ENCODE measurements around the gene ZGRF1.

The ZGRF1 gene

DNA sequence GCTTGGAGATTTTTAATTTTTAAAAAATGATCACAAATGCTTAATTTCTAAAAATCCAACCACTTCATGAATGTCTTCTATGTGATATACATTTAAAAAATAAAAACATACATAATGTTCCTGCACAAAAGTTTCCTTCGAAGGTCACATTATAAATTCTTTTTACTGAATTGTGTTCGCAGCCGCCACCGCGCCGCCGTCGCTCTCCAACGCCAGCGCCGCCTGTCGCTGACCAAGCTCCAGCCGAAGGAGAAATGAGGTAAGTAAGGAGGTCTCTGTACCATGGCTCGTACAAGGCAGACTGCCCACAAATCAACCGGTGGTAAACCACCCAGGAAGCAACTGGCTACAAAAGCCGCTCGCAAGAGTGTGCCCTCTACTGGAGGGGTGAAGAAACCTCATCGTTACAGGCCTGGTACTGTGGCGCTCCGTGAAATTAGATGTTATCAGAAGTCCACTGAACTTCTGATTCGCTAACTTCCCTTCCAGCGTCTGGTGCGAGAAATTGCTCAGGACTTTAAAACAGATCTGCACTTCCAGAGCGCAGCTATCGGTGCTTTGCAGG lies 71.9 kb downstream of the ZGRF1 start:
- no peak for DNase-seq
- TF ChIP-seq EZH2phosphoT487 (IDR thresholded peaks at IDR 0.05; ENCODE audit: low read length) = no peak
- TF ChIP-seq, protein P1, sequence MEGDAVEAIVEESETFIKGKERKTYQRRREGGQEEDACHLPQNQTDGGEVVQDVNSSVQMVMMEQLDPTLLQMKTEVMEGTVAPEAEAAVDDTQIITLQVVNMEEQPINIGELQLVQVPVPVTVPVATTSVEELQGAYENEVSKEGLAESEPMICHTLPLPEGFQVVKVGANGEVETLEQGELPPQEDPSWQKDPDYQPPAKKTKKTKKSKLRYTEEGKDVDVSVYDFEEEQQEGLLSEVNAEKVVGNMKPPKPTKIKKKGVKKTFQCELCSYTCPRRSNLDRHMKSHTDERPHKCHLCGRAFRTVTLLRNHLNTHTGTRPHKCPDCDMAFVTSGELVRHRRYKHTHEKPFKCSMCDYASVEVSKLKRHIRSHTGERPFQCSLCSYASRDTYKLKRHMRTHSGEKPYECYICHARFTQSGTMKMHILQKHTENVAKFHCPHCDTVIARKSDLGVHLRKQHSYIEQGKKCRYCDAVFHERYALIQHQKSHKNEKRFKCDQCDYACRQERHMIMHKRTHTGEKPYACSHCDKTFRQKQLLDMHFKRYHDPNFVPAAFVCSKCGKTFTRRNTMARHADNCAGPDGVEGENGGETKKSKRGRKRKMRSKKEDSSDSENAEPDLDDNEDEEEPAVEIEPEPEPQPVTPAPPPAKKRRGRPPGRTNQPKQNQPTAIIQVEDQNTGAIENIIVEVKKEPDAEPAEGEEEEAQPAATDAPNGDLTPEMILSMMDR (IDR thresholded peaks at IDR 0.05; ENCODE audit: low read length) = no peak
- TF ChIP-seq EZH2 (optimal IDR thresholded peaks at IDR 0.05; ENCODE audit: low read depth, low read length) = no peak
- no peak overlapping the region for H3K4me2 ChIP-seq (ENCODE audit: low read depth, low read length)
- H3K27me3 ChIP-seq (replicated peaks; ENCODE audit: insufficient read depth, low read length) = no peaks in the 10 kb centered on the region
- no peaks in the 10 kb centered on the region for H3K79me2 ChIP-seq (ENCODE audit: low read length)
- H3F3A ChIP-seq (ENCODE audit: insufficient read depth, low read length) = no peaks in the 10 kb centered on the region
- no peaks in the 10 kb centered on the region for H4K20me1 ChIP-seq (ENCODE audit: insufficient read depth, low read length)
- no peaks in the 10 kb centered on the region for H3K36me3 ChIP-seq (replicated peaks; ENCODE audit: insufficient read depth, low read length)
- no peak overlapping the region for H3K27ac ChIP-seq (ENCODE audit: low read length)
- no peak overlapping the region for H3K4me3 ChIP-seq (ENCODE audit: low read length)
- peaks cover 9% of the 10 kb centered on the region for H3K4me1 ChIP-seq (ENCODE audit: low read length)
- H3K9ac ChIP-seq (ENCODE audit: low read length) = no peak overlapping the region
- H2AFZ ChIP-seq (ENCODE audit: low read length) = no peak overlapping the region
- no peaks in the 10 kb centered on the region for H3K9me2 ChIP-seq (replicated peaks; ENCODE audit: insufficient read depth, low read length)
- no peaks in the 10 kb centered on the region for H3K9me3 ChIP-seq (replicated peaks; ENCODE audit: insufficient read depth, low read length)

DNA sequence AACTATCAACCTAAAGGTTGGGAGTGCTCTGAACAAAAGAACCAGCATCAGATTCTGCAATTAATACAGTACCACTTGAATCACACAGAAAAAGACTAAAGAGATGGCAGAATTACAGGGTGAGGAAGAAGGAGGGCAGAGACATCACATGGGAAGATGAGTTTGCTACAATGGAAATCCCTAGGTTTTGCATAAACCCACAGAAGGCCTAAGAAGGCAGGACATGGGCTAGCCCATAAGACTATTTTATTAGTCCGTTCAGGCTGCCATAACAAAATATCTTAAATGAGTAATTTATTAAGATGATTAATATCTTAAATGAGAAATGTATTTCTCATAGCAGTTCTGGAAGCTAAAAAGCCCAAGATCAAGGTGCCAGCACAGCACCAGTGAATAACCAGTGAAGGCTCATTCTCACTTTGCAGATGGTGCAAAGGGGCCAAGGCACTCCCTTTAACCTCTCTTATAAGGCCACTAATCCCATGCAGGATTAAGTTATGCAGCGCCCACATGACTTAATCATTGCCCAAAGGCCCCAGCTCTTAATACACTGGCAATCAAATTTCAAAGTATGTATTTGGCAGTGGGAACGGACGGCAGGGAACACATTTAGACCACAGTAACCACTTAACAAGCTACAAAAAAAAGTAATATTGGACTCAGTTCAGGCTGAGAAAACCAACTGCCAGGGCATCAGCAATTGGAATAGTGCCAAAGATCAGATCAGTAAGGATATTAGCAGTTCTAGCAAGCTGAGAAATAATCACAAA lies 73.1 kb downstream of the ZGRF1 start:
- H3F3A ChIP-seq (ENCODE audit: insufficient read depth, low read length) = no peaks in the 10 kb centered on the region
- no peak overlapping the region for H3K4me2 ChIP-seq (ENCODE audit: low read depth, low read length)
- peaks cover 11% of the 10 kb centered on the region for H3K4me1 ChIP-seq (ENCODE audit: low read length)
- H3K9me3 ChIP-seq (replicated peaks; ENCODE audit: insufficient read depth, low read length) = no peaks in the 10 kb centered on the region
- no peak for DNase-seq
- H3K9ac ChIP-seq (ENCODE audit: low read length) = no peak overlapping the region
- TF ChIP-seq EZH2phosphoT487 (IDR thresholded peaks at IDR 0.05; ENCODE audit: low read length) (no peak), EZH2 (optimal IDR thresholded peaks at IDR 0.05; ENCODE audit: low read depth, low read length) (no peak)
- TF ChIP-seq, protein P1 (IDR thresholded peaks at IDR 0.05; ENCODE audit: low read length) = no peak
- no peaks in the 10 kb centered on the region for H4K20me1 ChIP-seq (ENCODE audit: insufficient read depth, low read length)
- no peak overlapping the region for H3K27ac ChIP-seq (ENCODE audit: low read length)
- no peaks in the 10 kb centered on the region for H3K9me2 ChIP-seq (replicated peaks; ENCODE audit: insufficient read depth, low read length)
- H2AFZ ChIP-seq (ENCODE audit: low read length) = no peak overlapping the region
- H3K79me2 ChIP-seq (ENCODE audit: low read length) = no peaks in the 10 kb centered on the region
- no peaks in the 10 kb centered on the region for H3K27me3 ChIP-seq (replicated peaks; ENCODE audit: insufficient read depth, low read length)
- H3K4me3 ChIP-seq (ENCODE audit: low read length) = no peak overlapping the region
- H3K36me3 ChIP-seq (replicated peaks; ENCODE audit: insufficient read depth, low read length) = no peaks in the 10 kb centered on the region

DNA sequence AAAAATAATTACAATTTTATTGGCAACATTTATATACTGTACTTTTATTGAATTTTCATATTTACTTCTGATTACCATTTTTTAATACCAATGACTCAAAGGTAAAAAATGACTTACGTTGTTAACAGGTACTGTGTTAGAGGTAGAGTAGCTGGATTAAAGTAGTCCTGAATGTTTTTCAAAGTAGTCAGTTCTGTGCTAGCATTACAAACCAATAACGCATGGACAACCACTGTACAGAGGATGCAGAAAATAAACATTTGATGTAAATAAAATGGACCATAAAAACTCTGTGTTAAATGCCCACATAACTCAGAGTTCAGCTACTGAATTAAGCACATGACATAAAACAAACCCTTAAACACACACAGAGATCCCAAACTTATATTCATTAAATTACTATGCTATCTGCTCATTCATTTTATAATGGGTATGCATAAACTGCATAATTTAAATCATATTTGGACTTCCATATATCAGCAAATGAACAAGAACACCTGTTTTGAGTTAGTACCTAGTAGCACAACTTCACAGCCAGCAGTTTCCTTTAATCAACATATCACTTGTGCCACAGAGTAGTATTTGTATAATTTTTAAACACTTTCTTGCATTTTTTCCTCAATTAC lies 74.3 kb downstream of the ZGRF1 start:
- H2AFZ ChIP-seq (ENCODE audit: low read length) = no peak overlapping the region
- peaks cover 11% of the 10 kb centered on the region for H3K4me1 ChIP-seq (ENCODE audit: low read length)
- no peaks in the 10 kb centered on the region for H3K79me2 ChIP-seq (ENCODE audit: low read length)
- no peaks in the 10 kb centered on the region for H3K9me2 ChIP-seq (replicated peaks; ENCODE audit: insufficient read depth, low read length)
- H3K27me3 ChIP-seq (replicated peaks; ENCODE audit: insufficient read depth, low read length) = no peaks in the 10 kb centered on the region
- H4K20me1 ChIP-seq (ENCODE audit: insufficient read depth, low read length) = no peaks in the 10 kb centered on the region
- no peak overlapping the region for H3K4me3 ChIP-seq (ENCODE audit: low read length)
- H3K9ac ChIP-seq (ENCODE audit: low read length) = no peak overlapping the region
- no peak for TF ChIP-seq EZH2phosphoT487 (IDR thresholded peaks at IDR 0.05; ENCODE audit: low read length)
- TF ChIP-seq, protein P1 (IDR thresholded peaks at IDR 0.05; ENCODE audit: low read length) = no peak
- TF ChIP-seq EZH2 (optimal IDR thresholded peaks at IDR 0.05; ENCODE audit: low read depth, low read length) = no peak
- DNase-seq = no peak
- H3F3A ChIP-seq (ENCODE audit: insufficient read depth, low read length) = no peaks in the 10 kb centered on the region
- no peak overlapping the region for H3K4me2 ChIP-seq (ENCODE audit: low read depth, low read length)
- no peaks in the 10 kb centered on the region for H3K9me3 ChIP-seq (replicated peaks; ENCODE audit: insufficient read depth, low read length)
- H3K36me3 ChIP-seq (replicated peaks; ENCODE audit: insufficient read depth, low read length) = no peaks in the 10 kb centered on the region
- H3K27ac ChIP-seq (ENCODE audit: low read length) = no peak overlapping the region
